Measurements from ENCODE around the gene SERTAD3. TPM values are rescaled to one million over a fixed set of nuclear protein-coding genes. Genes with fewer than 3 reads are reported as not detected.

SERTAD3 gene
- 17.4 and 18.6 TPM in 2 replicates for total RNA-seq

GRCh38 chr19:40444000-40444824 is at the start of gene SERTAD3:
TSS of gene SERTAD3 (minus strand) at chr19:40444335. CDS start at chr19:40442080, 2,255 bp downstream.

GRCh38 chr19:40466985-40467734 is 23.0 kb upstream of the SERTAD3 start, which contains the start of gene SPTBN4:
TSS of gene SPTBN4 (plus strand) at chr19:40467001. CDS start at chr19:40472622, 5,621 bp downstream.

GRCh38 chr19:40465557-40466218 is 21.6 kb upstream of the SERTAD3 start, which contains the start of gene BLVRB:
TSS of gene BLVRB (minus strand) at chr19:40465745. CDS start at chr19:40465688, 57 bp downstream.

GRCh38 chr19:40425450-40426287 is 18.5 kb downstream of the SERTAD3 start, which contains the start of gene SERTAD1:
TSS of gene SERTAD1 (minus strand) at chr19:40425992. CDS start at chr19:40423546, 2,446 bp downstream.

GRCh38 chr19:40413291-40413845 is 30.8 kb downstream of the SERTAD3 start, which contains the start of gene PRX:
TSS of gene PRX (minus strand) at chr19:40413378. CDS start at chr19:40407932, 5,446 bp downstream.

Other genes with a start within 250 kb of the SERTAD3 start
- gene TTC9B, start 226.0 kb downstream of the SERTAD3 start, total RNA-seq, result not detected in 2 replicates
- 0.06 and 0.13 TPM in 2 replicates for gene CCNP, start 217.6 kb downstream of the SERTAD3 start, total RNA-seq
- 65.1 and 75.9 TPM in 2 replicates for gene AKT2, start 159.0 kb downstream of the SERTAD3 start, total RNA-seq
- 4.0 and 5.4 TPM in 2 replicates for gene C19orf47, start 95.9 kb downstream of the SERTAD3 start, total RNA-seq
- gene PLD3, start 95.6 kb downstream of the SERTAD3 start, total RNA-seq, result 159 and 203 TPM in 2 replicates
- 0.06 and 0.13 TPM in 2 replicates for gene HIPK4, start 54.2 kb downstream of the SERTAD3 start, total RNA-seq
- 0.92 and 1.2 TPM in 2 replicates for gene PRX, start 31.0 kb downstream of the SERTAD3 start, total RNA-seq
- gene SERTAD1, start 18.3 kb downstream of the SERTAD3 start, total RNA-seq, result 20.4 and 34.9 TPM in 2 replicates
- 127 and 149 TPM in 2 replicates for gene BLVRB, start 21.4 kb upstream of the SERTAD3 start, total RNA-seq
- gene SPTBN4, start 22.7 kb upstream of the SERTAD3 start, total RNA-seq, result 2.4 and 2.8 TPM in 2 replicates
- gene SHKBP1, start 132.5 kb upstream of the SERTAD3 start, total RNA-seq, result 14.5 and 25.6 TPM in 2 replicates
- 14.5 and 16.1 TPM in 2 replicates for gene LTBP4, start 157.0 kb upstream of the SERTAD3 start, total RNA-seq
- 22.6 and 40.8 TPM in 2 replicates for gene NUMBL, start 246.3 kb upstream of the SERTAD3 start, total RNA-seq

Measured in aortic smooth muscle cell (primary cell).